SK-N-SH (cell line): ENCODE results near the gene KDM4C. TPM values are rescaled to one million over a fixed set of nuclear protein-coding genes. Genes with fewer than 3 reads are reported as not detected.

Experiments used
- CTCF ChIA-PET: fragments of 300-600, 350-600 bp; formaldehyde crosslinking; extraction: SDS; loops from one replicate; lab custom pipeline; 2021; lab: Yijun Ruan, JAX
- POLR2A ChIA-PET: fragments of 350-600 bp; sonication (Branson Sonifier 250); formaldehyde crosslinking; extraction: SDS; loops from one replicate; lab custom pipeline; 2020; ENCODE audit warnings: antibody characterized with exemption, inconsistent platforms; lab: Yijun Ruan, JAX
- DNase-seq: peaks from one replicate; pipeline ENCODE4 v3.0.0; 2012
- H2AFZ ChIP-seq: fragments of 200-600 bp; sonication (generic); 2 replicates; pipeline ENCODE4 v1.8.1; 2016; ENCODE audit warnings: antibody characterized with exemption, mild to moderate bottlenecking, low read depth
- H3F3A ChIP-seq: fragments of 200-600 bp; sonication (generic); replicated peaks from 2 replicates; pipeline ENCODE3; 2016; ENCODE audit warnings: antibody characterized with exemption, mild to moderate bottlenecking; ENCODE audit not compliant: insufficient read depth
- H3K27ac ChIP-seq, 2 experiments: fragments of 200-500 bp in 1 of 2; fragments of 200-600 bp in 1 of 2; sonication (Bioruptor generic) in 1 of 2; sonication (generic), shearing (Covaris generic) in 1 of 2; 2 replicates each; pipeline versions ENCODE4 v1.5.1 to v1.6.1; 2014 to 2016; ENCODE audit warnings: low read depth in 2 of 2, inconsistent platforms in 1 of 2, low read length in 1 of 2, mild to moderate bottlenecking in 1 of 2, mixed read lengths in 1 of 2
- H3K27me3 ChIP-seq: fragments of 200-600 bp; sonication (generic), shearing (Covaris generic); 2 replicates; pipeline ENCODE4 v1.6.1; 2016; ENCODE audit warnings: mixed run types; ENCODE audit not compliant: insufficient read depth
- H3K36me3 ChIP-seq, 2 experiments: fragments of 200-500 bp in 1 of 2; fragments of 200-600 bp in 1 of 2; sonication (Bioruptor generic) in 1 of 2; sonication (generic) in 1 of 2; replicated peaks in 1 of 2; 2 replicates each; pipeline versions ENCODE3 to v1.5.1; 2014 to 2016; ENCODE audit warnings: low read length in 1 of 2, mild to moderate bottlenecking in 1 of 2; ENCODE audit not compliant: insufficient read depth in 2 of 2, control insufficient read depth in 1 of 2
- H3K4me1 ChIP-seq, 2 experiments: fragments of 200-500 bp in 1 of 2; fragments of 200-600 bp in 1 of 2; sonication (Bioruptor generic) in 1 of 2; sonication (generic), shearing (Covaris generic) in 1 of 2; 2 replicates each; pipeline versions ENCODE4 v1.5.1 to v1.6.1; 2014 to 2016; ENCODE audit warnings: low read depth in 1 of 2, low read length in 1 of 2, mixed run types in 1 of 2; ENCODE audit not compliant: insufficient read depth in 2 of 2, control insufficient read depth in 1 of 2
- H3K4me2 ChIP-seq: fragments of 200-600 bp; sonication (generic), shearing (Covaris generic); 2 replicates; pipeline ENCODE4 v1.6.1; 2017; ENCODE audit warnings: mixed run types
- H3K4me3 ChIP-seq, 2 experiments: fragments of 200-500 bp in 1 of 2; fragments of 200-600 bp in 1 of 2; sonication (Bioruptor generic) in 1 of 2; sonication (generic), shearing (Covaris generic) in 1 of 2; 2 replicates each; pipeline versions ENCODE4 v1.5.1 to v1.8.1; 2014 to 2016; ENCODE audit warnings: low read depth in 2 of 2, inconsistent platforms in 1 of 2, low read length in 1 of 2, mild to moderate bottlenecking in 1 of 2, mixed read lengths in 1 of 2, moderate library complexity in 1 of 2
- H3K79me2 ChIP-seq: fragments of 200-600 bp; sonication (generic); 2 replicates; pipeline ENCODE4 v1.8.1; 2017; ENCODE audit warnings: mild to moderate bottlenecking; ENCODE audit not compliant: insufficient read depth
- H3K9ac ChIP-seq: fragments of 200-600 bp; sonication (generic); 2 replicates; pipeline ENCODE4 v1.6.1; 2017; ENCODE audit warnings: mixed run types
- H3K9me2 ChIP-seq: fragments of 200-600 bp; sonication (generic); 2 replicates; pipeline ENCODE4 v1.6.1; 2017; ENCODE audit warnings: mixed run types
- H3K9me3 ChIP-seq: fragments of 200-600 bp; sonication (generic); 2 replicates; pipeline ENCODE4 v1.6.1; 2017; ENCODE audit warnings: mixed run types, mild to moderate bottlenecking, moderate library complexity
- H4K20me1 ChIP-seq: fragments of 200-600 bp; sonication (generic); 2 replicates; pipeline ENCODE4 v1.6.1; 2017; ENCODE audit warnings: mild to moderate bottlenecking, mixed run types; ENCODE audit not compliant: insufficient read depth
- CHD2 ChIP-seq: fragments of 150-350 bp; IDR thresholded peaks from 2 replicates; pipeline ENCODE4 v1.6.1; 2018; ENCODE audit warnings: low read length; ENCODE audit not compliant: partially characterized antibody
- EP300 ChIP-seq, 2 experiments: IDR thresholded peaks; 2 replicates each; pipeline versions ENCODE4 v1.4.0 to v1.6.1; 2012; ENCODE audit warnings: borderline replicate concordance in 1 of 2, low read depth in 1 of 2, low read length in 1 of 2
- FOXJ3 ChIP-seq: sonication (generic); formaldehyde crosslinking; IDR thresholded peaks from 2 replicates; pipeline ENCODE4 v1.5.1; 2020; ENCODE audit warnings: mild to moderate bottlenecking, missing genetic modification reagents
- GATA2 ChIP-seq: sonication (generic); formaldehyde crosslinking; IDR thresholded peaks from 2 replicates; pipeline ENCODE4 v1.5.0; 2020; ENCODE audit warnings: mild to moderate bottlenecking, missing genetic modification reagents
- MXI1 ChIP-seq: IDR thresholded peaks from 2 replicates; pipeline ENCODE4 v1.6.1; 2012; ENCODE audit warnings: mild to moderate bottlenecking, low read depth, low read length, improper control_type of control experiment
- NFIC ChIP-seq: IDR thresholded peaks from 2 replicates; pipeline ENCODE4 v1.4.0; 2012; ENCODE audit warnings: borderline replicate concordance
- POLR2AphosphoS5 ChIP-seq: IDR thresholded peaks from 2 replicates; pipeline ENCODE4 v1.6.1; 2012; ENCODE audit warnings: low read depth, low read length
- RAD21 ChIP-seq: IDR thresholded peaks from 2 replicates; pipeline ENCODE4 v1.6.1; 2012; ENCODE audit warnings: mild to moderate bottlenecking, low read length
- RCOR1 ChIP-seq: fragments of 150-350 bp; IDR thresholded peaks from 2 replicates; pipeline ENCODE4 v1.6.1; 2017; ENCODE audit warnings: antibody characterized with exemption, low read length
- RXRA ChIP-seq: IDR thresholded peaks from 2 replicates; pipeline ENCODE4 v1.4.0; 2012; ENCODE audit warnings: low read depth, mild to moderate bottlenecking, borderline replicate concordance
- SIN3A ChIP-seq: IDR thresholded peaks from 2 replicates; pipeline ENCODE4 v1.6.1; 2012; ENCODE audit warnings: low read depth, mild to moderate bottlenecking, low read length, moderate library complexity, borderline replicate concordance
- TAF1 ChIP-seq: IDR thresholded peaks from 2 replicates; pipeline ENCODE4 v1.6.1; 2012; ENCODE audit warnings: low read depth, mild to moderate bottlenecking, low read length, moderate library complexity, borderline replicate concordance
- WGBS: methylation state at CpG from one replicate; pipeline ENCODE4 v1.1.6; 2017; ENCODE audit warnings: low lambda C conversion rate; 5-methylcytosine and 5-hydroxymethylcytosine counted together
- polyA plus RNA-seq, 3 experiments: library from polyadenylated mRNA; depleted of rRNA; stranded (reverse); fragments of >200 nt; gene quantifications; 2 replicates each; pipeline ENCODE4 v1.2.3, GENCODE V29; 2012
- TF ChIP-seq, protein P1 (sequence below): IDR thresholded peaks from 2 replicates; pipeline ENCODE4 v1.6.1; 2012; ENCODE audit warnings: mild to moderate bottlenecking, low read depth, low read length, moderate library complexity
- TF ChIP-seq, protein P2 (sequence below): fragments of 150-350 bp; IDR thresholded peaks from 2 replicates; pipeline ENCODE4 v1.6.1; 2017; ENCODE audit warnings: antibody characterized with exemption, low read length, low read depth, borderline replicate concordance

The KDM4C gene
- polyA plus RNA-seq, 1 of the 3 experiments (the other 2 are of a cell fraction) = 9.4 TPM

DNA sequence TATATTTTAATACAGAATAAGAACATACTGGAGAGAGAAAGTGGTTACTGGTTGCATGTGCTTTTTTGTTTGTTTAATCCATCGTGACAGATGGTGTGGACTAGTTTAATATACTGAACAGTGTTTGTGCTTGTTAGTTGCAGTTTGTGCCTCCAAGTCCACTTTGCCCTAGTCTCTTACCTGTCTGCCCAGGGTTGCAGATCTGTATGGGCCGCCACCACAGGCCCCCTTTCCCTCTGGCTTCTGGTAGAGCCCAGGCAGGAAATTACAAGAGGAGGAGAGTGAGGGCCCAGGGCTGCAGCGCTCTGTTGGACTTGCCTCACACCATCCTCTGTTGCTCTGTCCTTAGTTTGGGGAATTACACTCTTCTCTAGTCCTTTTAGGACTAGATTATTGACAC is 166.4 kb downstream of the KDM4C start (continued):
- TF ChIP-seq, protein P1, sequence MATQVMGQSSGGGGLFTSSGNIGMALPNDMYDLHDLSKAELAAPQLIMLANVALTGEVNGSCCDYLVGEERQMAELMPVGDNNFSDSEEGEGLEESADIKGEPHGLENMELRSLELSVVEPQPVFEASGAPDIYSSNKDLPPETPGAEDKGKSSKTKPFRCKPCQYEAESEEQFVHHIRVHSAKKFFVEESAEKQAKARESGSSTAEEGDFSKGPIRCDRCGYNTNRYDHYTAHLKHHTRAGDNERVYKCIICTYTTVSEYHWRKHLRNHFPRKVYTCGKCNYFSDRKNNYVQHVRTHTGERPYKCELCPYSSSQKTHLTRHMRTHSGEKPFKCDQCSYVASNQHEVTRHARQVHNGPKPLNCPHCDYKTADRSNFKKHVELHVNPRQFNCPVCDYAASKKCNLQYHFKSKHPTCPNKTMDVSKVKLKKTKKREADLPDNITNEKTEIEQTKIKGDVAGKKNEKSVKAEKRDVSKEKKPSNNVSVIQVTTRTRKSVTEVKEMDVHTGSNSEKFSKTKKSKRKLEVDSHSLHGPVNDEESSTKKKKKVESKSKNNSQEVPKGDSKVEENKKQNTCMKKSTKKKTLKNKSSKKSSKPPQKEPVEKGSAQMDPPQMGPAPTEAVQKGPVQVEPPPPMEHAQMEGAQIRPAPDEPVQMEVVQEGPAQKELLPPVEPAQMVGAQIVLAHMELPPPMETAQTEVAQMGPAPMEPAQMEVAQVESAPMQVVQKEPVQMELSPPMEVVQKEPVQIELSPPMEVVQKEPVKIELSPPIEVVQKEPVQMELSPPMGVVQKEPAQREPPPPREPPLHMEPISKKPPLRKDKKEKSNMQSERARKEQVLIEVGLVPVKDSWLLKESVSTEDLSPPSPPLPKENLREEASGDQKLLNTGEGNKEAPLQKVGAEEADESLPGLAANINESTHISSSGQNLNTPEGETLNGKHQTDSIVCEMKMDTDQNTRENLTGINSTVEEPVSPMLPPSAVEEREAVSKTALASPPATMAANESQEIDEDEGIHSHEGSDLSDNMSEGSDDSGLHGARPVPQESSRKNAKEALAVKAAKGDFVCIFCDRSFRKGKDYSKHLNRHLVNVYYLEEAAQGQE = no peak
- TF ChIP-seq, protein P2, sequence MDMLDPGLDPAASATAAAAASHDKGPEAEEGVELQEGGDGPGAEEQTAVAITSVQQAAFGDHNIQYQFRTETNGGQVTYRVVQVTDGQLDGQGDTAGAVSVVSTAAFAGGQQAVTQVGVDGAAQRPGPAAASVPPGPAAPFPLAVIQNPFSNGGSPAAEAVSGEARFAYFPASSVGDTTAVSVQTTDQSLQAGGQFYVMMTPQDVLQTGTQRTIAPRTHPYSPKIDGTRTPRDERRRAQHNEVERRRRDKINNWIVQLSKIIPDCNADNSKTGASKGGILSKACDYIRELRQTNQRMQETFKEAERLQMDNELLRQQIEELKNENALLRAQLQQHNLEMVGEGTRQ = no peak
- TF ChIP-seq NFIC = no peak
- TF ChIP-seq SIN3A = no peak
- TF ChIP-seq, all 33 proteins: peak for 0

DNA sequence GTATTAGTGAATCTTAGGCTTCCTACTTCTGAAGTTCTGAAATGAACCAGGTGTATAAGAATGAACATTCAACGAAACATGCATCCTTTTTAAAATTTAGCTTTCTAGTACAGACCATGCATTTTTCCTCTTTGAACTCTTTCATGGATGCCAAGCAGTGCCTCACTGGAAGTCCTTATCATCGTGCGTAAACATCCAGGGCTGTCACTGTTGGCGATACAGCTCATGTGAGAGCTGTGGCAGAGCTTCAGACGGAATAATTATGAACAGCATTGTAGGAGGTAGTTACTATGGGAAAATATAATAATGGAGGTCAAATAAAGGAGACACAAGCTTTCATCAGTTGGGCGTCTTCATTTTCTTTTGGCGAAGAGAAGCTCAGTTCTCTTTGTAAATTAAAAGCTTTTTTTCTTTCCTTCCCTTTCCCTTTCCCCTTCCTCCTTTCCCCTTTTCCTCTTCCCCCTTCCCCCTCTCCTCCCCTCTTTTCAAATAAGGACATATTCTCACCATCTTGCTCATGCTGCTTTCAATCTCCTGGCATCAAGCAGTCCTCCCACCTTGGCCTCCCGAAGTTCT is 167.3 kb downstream of the KDM4C start:
- WGBS = 81% methylated on average over 8 of the region's 8 CpGs
- no peaks in the 10 kb centered on the region for H3F3A ChIP-seq
- H4K20me1 ChIP-seq = no peaks in the 10 kb centered on the region
- CTCF ChIA-PET = interaction anchor here (0.6 to 2.5 kb wide), 4 partner anchors 12 to 792 kb away, joined by 3 to 11 read pairs (median 4); no protein-coding TSS in a partner anchor
- TF ChIP-seq CHD2 = peak; percentile 30
- peak; percentile 81 for TF ChIP-seq MXI1
- peak; percentile 41; the same call in 1 of the 2 replicates for TF ChIP-seq RCOR1
- peak; percentile 19; the same call in 1 of the 2 replicates for TF ChIP-seq RAD21
- TF ChIP-seq GATA2 (CRISPR knock-in tag) = peak; percentile 66
- peak in 1 of 2 experiments; percentile 57; a peak in 1 of 4 replicates for TF ChIP-seq EP300 (IDR thresholded peaks at IDR 0.05; ENCODE audit: borderline replicate concordance in 1 of 2, low read depth in 1 of 2, low read length in 1 of 2)
- no peak for TF ChIP-seq TAF1
- TF ChIP-seq SIN3A = no peak
- no peak for TF ChIP-seq RXRA
- no peak for TF ChIP-seq FOXJ3
- TF ChIP-seq POLR2AphosphoS5 = no peak
- H3K27me3 ChIP-seq = no peaks in the 10 kb centered on the region
- H3K27ac ChIP-seq = peak overlapping the region in 1 of 2 experiments; percentile 90; a peak in 2 of 4 replicates
- no peaks in the 10 kb centered on the region for H3K9me3 ChIP-seq
- H3K36me3 ChIP-seq = no peaks in the 10 kb centered on the region
- H3K9me2 ChIP-seq = no peaks in the 10 kb centered on the region
- no peak overlapping the region for H3K4me3 ChIP-seq
- DNase-seq = peak; percentile 34
- H2AFZ ChIP-seq = no peak overlapping the region
- H3K4me1 ChIP-seq = peaks cover 0 to 30% of the 10 kb centered on the region in 2 experiments; a peak in 2 of 4 replicates
- POLR2A ChIA-PET = interaction anchor here (1.0 kb wide), 1 partner anchor 32 kb away, joined by 4 read pairs; no protein-coding TSS in a partner anchor
- no peak overlapping the region for H3K9ac ChIP-seq
- no peaks in the 10 kb centered on the region for H3K79me2 ChIP-seq
- no peak overlapping the region for H3K4me2 ChIP-seq
